ENCODE data around the gene OTX2.

Gene OTX2

DNA sequence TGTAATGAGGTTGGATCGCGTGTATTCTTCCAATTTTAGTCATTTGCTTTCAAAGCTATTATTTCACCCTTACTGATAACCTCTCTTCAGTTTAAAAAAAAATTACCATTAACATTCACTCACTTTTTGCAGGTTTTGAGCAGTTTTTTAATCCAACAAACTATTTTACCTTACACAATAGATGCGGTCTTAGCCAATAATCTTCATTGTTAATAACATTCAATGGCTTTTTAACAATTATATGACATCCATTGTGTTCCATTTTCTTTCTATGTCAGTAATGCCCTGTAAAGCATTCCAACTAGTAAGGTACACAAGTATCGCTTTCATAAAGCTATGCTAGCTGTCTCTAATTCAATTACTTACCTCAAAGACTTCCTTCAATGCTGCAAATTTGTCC, 18.9 kb upstream of the OTX2 start:
- no peak for TF ChIP-seq ZNF473 (tag by site-specific recombination; IDR thresholded peaks at IDR 0.05)
- no peak for TF ChIP-seq ZNF514 (tag by site-specific recombination; IDR thresholded peaks at IDR 0.05)
- no peak for TF ChIP-seq SCRT1 (tag by site-specific recombination; IDR thresholded peaks at IDR 0.05; ENCODE audit: borderline replicate concordance)
- TF ChIP-seq, protein P1, sequence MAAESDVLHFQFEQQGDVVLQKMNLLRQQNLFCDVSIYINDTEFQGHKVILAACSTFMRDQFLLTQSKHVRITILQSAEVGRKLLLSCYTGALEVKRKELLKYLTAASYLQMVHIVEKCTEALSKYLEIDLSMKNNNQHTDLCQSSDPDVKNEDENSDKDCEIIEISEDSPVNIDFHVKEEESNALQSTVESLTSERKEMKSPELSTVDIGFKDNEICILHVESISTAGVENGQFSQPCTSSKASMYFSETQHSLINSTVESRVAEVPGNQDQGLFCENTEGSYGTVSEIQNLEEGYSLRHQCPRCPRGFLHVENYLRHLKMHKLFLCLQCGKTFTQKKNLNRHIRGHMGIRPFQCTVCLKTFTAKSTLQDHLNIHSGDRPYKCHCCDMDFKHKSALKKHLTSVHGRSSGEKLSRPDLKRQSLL (tag by site-specific recombination; IDR thresholded peaks at IDR 0.05): no peak
- no peak for TF ChIP-seq ZNF112 (tag by site-specific recombination; IDR thresholded peaks at IDR 0.05)
- TF ChIP-seq, protein P2, sequence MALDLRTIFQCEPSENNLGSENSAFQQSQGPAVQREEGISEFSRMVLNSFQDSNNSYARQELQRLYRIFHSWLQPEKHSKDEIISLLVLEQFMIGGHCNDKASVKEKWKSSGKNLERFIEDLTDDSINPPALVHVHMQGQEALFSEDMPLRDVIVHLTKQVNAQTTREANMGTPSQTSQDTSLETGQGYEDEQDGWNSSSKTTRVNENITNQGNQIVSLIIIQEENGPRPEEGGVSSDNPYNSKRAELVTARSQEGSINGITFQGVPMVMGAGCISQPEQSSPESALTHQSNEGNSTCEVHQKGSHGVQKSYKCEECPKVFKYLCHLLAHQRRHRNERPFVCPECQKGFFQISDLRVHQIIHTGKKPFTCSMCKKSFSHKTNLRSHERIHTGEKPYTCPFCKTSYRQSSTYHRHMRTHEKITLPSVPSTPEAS (tag by site-specific recombination; IDR thresholded peaks at IDR 0.05): no peak
- TF ChIP-seq ZNF140 (tag by site-specific recombination; IDR thresholded peaks at IDR 0.05): no peak
- no peak for TF ChIP-seq KLF7 (tag by site-specific recombination; IDR thresholded peaks at IDR 0.05; ENCODE audit: borderline replicate concordance)
- no peak for TF ChIP-seq ZNF555 (tag by site-specific recombination; conservative IDR thresholded peaks at IDR 0.05)
- TF ChIP-seq, protein P3, sequence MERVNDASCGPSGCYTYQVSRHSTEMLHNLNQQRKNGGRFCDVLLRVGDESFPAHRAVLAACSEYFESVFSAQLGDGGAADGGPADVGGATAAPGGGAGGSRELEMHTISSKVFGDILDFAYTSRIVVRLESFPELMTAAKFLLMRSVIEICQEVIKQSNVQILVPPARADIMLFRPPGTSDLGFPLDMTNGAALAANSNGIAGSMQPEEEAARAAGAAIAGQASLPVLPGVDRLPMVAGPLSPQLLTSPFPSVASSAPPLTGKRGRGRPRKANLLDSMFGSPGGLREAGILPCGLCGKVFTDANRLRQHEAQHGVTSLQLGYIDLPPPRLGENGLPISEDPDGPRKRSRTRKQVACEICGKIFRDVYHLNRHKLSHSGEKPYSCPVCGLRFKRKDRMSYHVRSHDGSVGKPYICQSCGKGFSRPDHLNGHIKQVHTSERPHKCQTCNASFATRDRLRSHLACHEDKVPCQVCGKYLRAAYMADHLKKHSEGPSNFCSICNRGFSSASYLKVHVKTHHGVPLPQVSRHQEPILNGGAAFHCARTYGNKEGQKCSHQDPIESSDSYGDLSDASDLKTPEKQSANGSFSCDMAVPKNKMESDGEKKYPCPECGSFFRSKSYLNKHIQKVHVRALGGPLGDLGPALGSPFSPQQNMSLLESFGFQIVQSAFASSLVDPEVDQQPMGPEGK (tag by site-specific recombination; IDR thresholded peaks at IDR 0.05): no peak
- no peak for TF ChIP-seq GLI2 (tag by site-specific recombination; IDR thresholded peaks at IDR 0.05; ENCODE audit: borderline replicate concordance, low read depth)
- no peak for TF ChIP-seq HOXA7 (CRISPR knock-in tag; IDR thresholded peaks at IDR 0.05; ENCODE audit: borderline replicate concordance)
- TF ChIP-seq ZNF624 (tag by site-specific recombination; IDR thresholded peaks at IDR 0.05): no peak
- no peak for TF ChIP-seq CTCF (tag by site-specific recombination; IDR thresholded peaks at IDR 0.05)
- TF ChIP-seq ZNF76 (tag by site-specific recombination; IDR thresholded peaks at IDR 0.05; ENCODE audit: borderline replicate concordance, low read depth): no peak
- no peaks in the 10 kb centered on the region for H3K4me1 ChIP-seq (ENCODE audit: control insufficient read depth, insufficient read depth, low read length)
- CTCF ChIA-PET: interaction anchor here (0.6 kb wide), 1 partner anchor 220 kb away, joined by 3 read pairs; no protein-coding TSS in a partner anchor
- POLR2A ChIA-PET: no interaction called here
- H3K9me3 ChIP-seq (ENCODE audit: control insufficient read depth, insufficient read depth, low read depth, low read length): no peaks in the 10 kb centered on the region
- H3K27ac ChIP-seq (ENCODE audit: extremely low read depth, low read depth, low read length): no peak overlapping the region
- no peak overlapping the region for H3K4me3 ChIP-seq (ENCODE audit: low read depth, low read length)
- no peaks in the 10 kb centered on the region for H3K36me3 ChIP-seq (ENCODE audit: control insufficient read depth in 2 of 2, insufficient read depth in 1 of 2, low read length in 2 of 2)

- Histone ChIP-seq H3K9me3 (ENCODE audit: control insufficient read depth, insufficient read depth, low read depth, low read length) (no peaks in the 10 kb centered on the region), H3K4me1 (ENCODE audit: control insufficient read depth, insufficient read depth, low read length) (peaks cover 11% of the 10 kb centered on the region), H3K27ac (ENCODE audit: extremely low read depth, low read depth, low read length) (no peak overlapping the region), H3K4me3 (ENCODE audit: low read depth, low read length) (no peak overlapping the region), H3K36me3 (ENCODE audit: control insufficient read depth in 2 of 2, insufficient read depth in 1 of 2, low read length in 2 of 2) (no peaks in the 10 kb centered on the region)
- ChIA-PET CTCF (no interaction called here), POLR2A (no interaction called here)
- TF ChIP-seq KLF1 (tag by site-specific recombination; IDR thresholded peaks at IDR 0.05) (no peak), ZNF366 (tag by site-specific recombination; conservative IDR thresholded peaks at IDR 0.05) (0 out of 2 replicates have a peak, but pooled peaks have one; percentile 14)
These were observed 15.9 kb upstream of the OTX2 start for GRCh38 chr14:56826214-56826613.

Measured in HEK293 (cell line).